ENCODE data around the gene AVP. TPM values are rescaled to one million over a fixed set of nuclear protein-coding genes. Genes with fewer than 3 reads are reported as not detected.

The AVP gene
- total RNA-seq, 1 donor from 2014 or later = not detected

- Histone ChIP-seq H3K36me3 (no peaks in the 10 kb centered on the region), H3K4me1 (peaks cover 5% of the 10 kb centered on the region), H3K9me3 (no peaks in the 10 kb centered on the region), H3K4me3 (peak overlapping the region; percentile 4 to 15), H3K27me3 (peaks cover 6% of the 10 kb centered on the region), H3K27ac (no peak overlapping the region)
- DNase-seq (ENCODE audit: extremely low spot score in 2 of 2) = no peak
- intact Hi-C loops (cut with DNase I) = no loop called here
- TF ChIP-seq POLR2AphosphoS5 (IDR thresholded peaks at IDR 0.05; ENCODE audit: insufficient read depth in 1 of 2, low read depth in 1 of 2) (no peak), POLR2A (IDR thresholded peaks at IDR 0.05) (no peak)
Observed at GRCh38 chr20:3092611-3093379, 8.3 kb upstream of the AVP start.

GRCh38 chr20:3090565-3090964 lies 6.0 kb upstream of the AVP start:
- DNase-seq (ENCODE audit: extremely low spot score in 2 of 2) = no peak
- no peaks in the 10 kb centered on the region for H3K9me3 ChIP-seq
- H3K4me1 ChIP-seq = peaks cover 5% of the 10 kb centered on the region
- H3K27ac ChIP-seq = no peak overlapping the region
- peaks cover 6% of the 10 kb centered on the region for H3K27me3 ChIP-seq
- no peak overlapping the region for H3K4me3 ChIP-seq
- intact Hi-C loops (cut with DNase I) = no loop called here
- TF ChIP-seq CTCF (IDR thresholded peaks at IDR 0.05) = no peak
- no peak for TF ChIP-seq POLR2AphosphoS5 (IDR thresholded peaks at IDR 0.05; ENCODE audit: insufficient read depth in 1 of 2, low read depth in 1 of 2)
- TF ChIP-seq POLR2A (IDR thresholded peaks at IDR 0.05) = no peak
- no peaks in the 10 kb centered on the region for H3K36me3 ChIP-seq

GRCh38 chr20:3088031-3088430 lies 3.5 kb upstream of the AVP start:
- DNase-seq (ENCODE audit: extremely low spot score in 2 of 2) = no peak
- peaks cover 5% of the 10 kb centered on the region for H3K4me1 ChIP-seq
- H3K36me3 ChIP-seq = no peaks in the 10 kb centered on the region
- H3K27ac ChIP-seq = no peak overlapping the region
- no peaks in the 10 kb centered on the region for H3K9me3 ChIP-seq
- intact Hi-C loops (cut with DNase I) = no loop called here
- H3K4me3 ChIP-seq = no peak overlapping the region
- TF ChIP-seq POLR2AphosphoS5 (IDR thresholded peaks at IDR 0.05; ENCODE audit: insufficient read depth in 1 of 2, low read depth in 1 of 2) (no peak), POLR2A (IDR thresholded peaks at IDR 0.05) (no peak), CTCF (IDR thresholded peaks at IDR 0.05) (no peak)
- H3K27me3 ChIP-seq = peaks cover 1% of the 10 kb centered on the region

DNA sequence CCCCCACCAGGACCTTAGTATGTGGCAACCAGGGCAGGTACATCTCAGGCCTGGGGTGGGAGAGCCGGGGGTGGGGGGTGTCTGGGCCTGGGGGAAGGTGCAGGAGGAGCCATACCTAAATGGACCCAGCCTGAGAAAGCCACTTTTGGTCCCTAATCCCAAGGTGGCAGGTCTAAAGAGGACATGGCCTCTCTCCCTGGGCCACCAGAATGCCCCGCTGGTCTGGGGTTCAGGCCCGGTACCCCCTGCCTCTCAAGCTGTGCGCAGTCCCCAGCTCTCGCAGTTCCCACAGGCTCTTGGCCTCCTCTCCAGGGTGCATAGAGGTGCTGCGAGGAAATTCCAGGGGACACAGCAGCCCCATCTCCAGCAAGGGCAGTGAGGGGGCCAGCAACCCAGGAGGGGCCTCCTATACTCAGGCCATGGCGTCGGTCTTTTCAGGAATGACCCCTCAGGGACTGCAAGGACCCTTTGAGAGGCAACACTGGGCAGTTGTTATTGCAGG lies 1.1 kb upstream of the AVP start:
- TF ChIP-seq CTCF (IDR thresholded peaks at IDR 0.05) = no peak
- Histone ChIP-seq H3K4me3 (no peak overlapping the region), H3K27me3 (no peaks in the 10 kb centered on the region), H3K36me3 (no peaks in the 10 kb centered on the region), H3K27ac (no peak overlapping the region), H3K4me1 (peaks cover 21% of the 10 kb centered on the region), H3K9me3 (no peaks in the 10 kb centered on the region)
- intact Hi-C loops (cut with DNase I) = no loop called here
- no peak for DNase-seq (ENCODE audit: extremely low spot score in 2 of 2)

DNA sequence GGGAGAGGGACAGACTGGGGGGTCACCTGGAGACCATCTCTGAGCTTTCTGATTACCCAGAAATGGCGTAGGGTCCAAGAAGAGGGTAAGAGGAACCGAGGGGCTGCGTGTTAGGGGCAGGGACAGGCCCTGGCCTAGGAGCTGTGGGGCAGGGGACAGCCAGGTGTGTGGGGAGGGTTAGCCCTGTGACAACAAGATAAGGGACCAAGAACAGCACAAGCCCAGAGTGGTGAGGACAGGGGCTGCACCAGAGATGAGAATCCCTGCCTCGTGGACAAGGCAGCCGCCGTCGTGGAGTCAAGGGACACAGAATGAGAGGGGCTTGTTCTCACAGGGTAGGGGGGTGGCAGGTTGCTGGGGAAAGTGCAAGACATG lies 449 bp upstream of the AVP start:
- no peaks in the 10 kb centered on the region for H3K27me3 ChIP-seq
- intact Hi-C loops (cut with DNase I) = no loop called here
- no peak for TF ChIP-seq CTCF (IDR thresholded peaks at IDR 0.05)
- TF ChIP-seq POLR2A (IDR thresholded peaks at IDR 0.05) = no peak
- TF ChIP-seq POLR2AphosphoS5 (IDR thresholded peaks at IDR 0.05; ENCODE audit: insufficient read depth in 1 of 2, low read depth in 1 of 2) = no peak
- H3K27ac ChIP-seq = no peak overlapping the region
- no peak for DNase-seq (ENCODE audit: extremely low spot score in 2 of 2)
- peaks cover 25% of the 10 kb centered on the region for H3K4me1 ChIP-seq
- no peaks in the 10 kb centered on the region for H3K9me3 ChIP-seq
- no peaks in the 10 kb centered on the region for H3K36me3 ChIP-seq
- H3K4me3 ChIP-seq = no peak overlapping the region

Measured in vagina (tissue), 2 donors.